Measurements from ENCODE around the gene CEP170. TPM values are rescaled to one million over a fixed set of nuclear protein-coding genes. Genes with fewer than 3 reads are reported as not detected.

CEP170 gene
- total and polyA plus RNA-seq, 10 of the 15 experiments (the other 5 are each of a cell fraction or from before 2014, with no cell fraction given) = 15.0 to 67.3 (median 40.2) TPM

DNA sequence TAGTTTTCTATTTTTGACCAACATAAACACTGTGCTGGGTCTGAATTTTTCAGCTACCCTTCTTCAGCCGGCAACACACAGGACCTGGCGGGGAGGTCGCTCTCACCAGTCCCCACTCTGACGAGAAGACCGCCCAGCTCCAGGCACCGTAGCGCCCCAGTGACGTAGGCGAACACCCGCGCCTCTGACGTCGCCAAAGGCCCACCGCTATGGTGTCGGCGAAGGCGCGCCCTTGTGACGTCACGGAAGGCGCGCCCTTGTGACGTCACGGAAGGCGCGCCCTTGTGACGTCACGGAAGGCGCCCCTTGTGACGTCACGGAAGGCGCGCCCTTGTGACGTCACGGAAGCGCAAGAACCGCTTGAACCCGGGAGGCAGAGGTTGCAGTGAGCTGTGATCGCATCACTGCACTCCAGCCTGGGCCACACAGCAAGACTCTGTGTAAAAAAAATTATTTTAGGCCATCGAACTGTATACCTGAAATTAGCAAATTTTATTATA is 153.5 kb downstream of the CEP170 start (continued):
- TF ChIP-seq, protein P1, sequence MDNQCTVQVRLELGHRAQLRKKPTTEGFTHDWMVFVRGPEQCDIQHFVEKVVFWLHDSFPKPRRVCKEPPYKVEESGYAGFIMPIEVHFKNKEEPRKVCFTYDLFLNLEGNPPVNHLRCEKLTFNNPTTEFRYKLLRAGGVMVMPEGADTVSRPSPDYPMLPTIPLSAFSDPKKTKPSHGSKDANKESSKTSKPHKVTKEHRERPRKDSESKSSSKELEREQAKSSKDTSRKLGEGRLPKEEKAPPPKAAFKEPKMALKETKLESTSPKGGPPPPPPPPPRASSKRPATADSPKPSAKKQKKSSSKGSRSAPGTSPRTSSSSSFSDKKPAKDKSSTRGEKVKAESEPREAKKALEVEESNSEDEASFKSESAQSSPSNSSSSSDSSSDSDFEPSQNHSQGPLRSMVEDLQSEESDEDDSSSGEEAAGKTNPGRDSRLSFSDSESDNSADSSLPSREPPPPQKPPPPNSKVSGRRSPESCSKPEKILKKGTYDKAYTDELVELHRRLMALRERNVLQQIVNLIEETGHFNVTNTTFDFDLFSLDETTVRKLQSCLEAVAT (IDR thresholded peaks at IDR 0.05) = 0 out of 2 replicates have a peak, but pooled peaks have one; percentile 47
- peak; percentile 59; the same call in 1 of the 2 replicates for TF ChIP-seq ZNF217 (IDR thresholded peaks at IDR 0.05)
- TF ChIP-seq CREB1 (IDR thresholded peaks at IDR 0.05; ENCODE audit: low read depth) = peak; percentile 99
- TF ChIP-seq YY1 (IDR thresholded peaks at IDR 0.05; ENCODE audit: low read depth, low read length) = peak; percentile 67
- TF ChIP-seq GATAD2B (conservative IDR thresholded peaks at IDR 0.05; ENCODE audit: low read depth) = 0 out of 2 replicates have a peak, but pooled peaks have one; percentile 37
- peak; percentile 100 for TF ChIP-seq CREM (IDR thresholded peaks at IDR 0.05; ENCODE audit: low read depth)
- peak; percentile 100 for TF ChIP-seq NBN (IDR thresholded peaks at IDR 0.05)
- TF ChIP-seq ATF3 (IDR thresholded peaks at IDR 0.05; ENCODE audit: borderline replicate concordance, extremely low read depth, low read depth, low read length) = peak; percentile 88
- TF ChIP-seq E2F8 (IDR thresholded peaks at IDR 0.05; ENCODE audit: low read depth, partially characterized antibody) = peak; percentile 91
- TF ChIP-seq POLR2A (IDR thresholded peaks at IDR 0.05; ENCODE audit: low read depth, low read length) = peak; percentile 55
- TF ChIP-seq ESRRA (IDR thresholded peaks at IDR 0.05; ENCODE audit: low read length) = 0 out of 2 replicates have a peak, but pooled peaks have one; percentile 26
- peak; percentile 59; the same call in 1 of the 2 replicates for TF ChIP-seq IKZF1 (conservative IDR thresholded peaks at IDR 0.05)
- TF ChIP-seq, protein P2, sequence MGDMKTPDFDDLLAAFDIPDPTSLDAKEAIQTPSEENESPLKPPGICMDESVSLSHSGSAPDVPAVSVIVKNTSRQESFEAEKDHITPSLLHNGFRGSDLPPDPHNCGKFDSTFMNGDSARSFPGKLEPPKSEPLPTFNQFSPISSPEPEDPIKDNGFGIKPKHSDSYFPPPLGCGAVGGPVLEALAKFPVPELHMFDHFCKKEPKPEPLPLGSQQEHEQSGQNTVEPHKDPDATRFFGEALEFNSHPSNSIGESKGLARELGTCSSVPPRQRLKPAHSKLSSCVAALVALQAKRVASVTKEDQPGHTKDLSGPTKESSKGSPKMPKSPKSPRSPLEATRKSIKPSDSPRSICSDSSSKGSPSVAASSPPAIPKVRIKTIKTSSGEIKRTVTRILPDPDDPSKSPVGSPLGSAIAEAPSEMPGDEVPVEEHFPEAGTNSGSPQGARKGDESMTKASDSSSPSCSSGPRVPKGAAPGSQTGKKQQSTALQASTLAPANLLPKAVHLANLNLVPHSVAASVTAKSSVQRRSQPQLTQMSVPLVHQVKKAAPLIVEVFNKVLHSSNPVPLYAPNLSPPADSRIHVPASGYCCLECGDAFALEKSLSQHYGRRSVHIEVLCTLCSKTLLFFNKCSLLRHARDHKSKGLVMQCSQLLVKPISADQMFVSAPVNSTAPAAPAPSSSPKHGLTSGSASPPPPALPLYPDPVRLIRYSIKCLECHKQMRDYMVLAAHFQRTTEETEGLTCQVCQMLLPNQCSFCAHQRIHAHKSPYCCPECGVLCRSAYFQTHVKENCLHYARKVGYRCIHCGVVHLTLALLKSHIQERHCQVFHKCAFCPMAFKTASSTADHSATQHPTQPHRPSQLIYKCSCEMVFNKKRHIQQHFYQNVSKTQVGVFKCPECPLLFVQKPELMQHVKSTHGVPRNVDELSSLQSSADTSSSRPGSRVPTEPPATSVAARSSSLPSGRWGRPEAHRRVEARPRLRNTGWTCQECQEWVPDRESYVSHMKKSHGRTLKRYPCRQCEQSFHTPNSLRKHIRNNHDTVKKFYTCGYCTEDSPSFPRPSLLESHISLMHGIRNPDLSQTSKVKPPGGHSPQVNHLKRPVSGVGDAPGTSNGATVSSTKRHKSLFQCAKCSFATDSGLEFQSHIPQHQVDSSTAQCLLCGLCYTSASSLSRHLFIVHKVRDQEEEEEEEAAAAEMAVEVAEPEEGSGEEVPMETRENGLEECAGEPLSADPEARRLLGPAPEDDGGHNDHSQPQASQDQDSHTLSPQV (IDR thresholded peaks at IDR 0.05) = peak; percentile 24; the same call in 1 of the 2 replicates
- TF ChIP-seq ATF2 (IDR thresholded peaks at IDR 0.05; ENCODE audit: low read length) = 0 out of 2 replicates have a peak, but pooled peaks have one; percentile 51
- peak; percentile 96 for TF ChIP-seq RELA (IDR thresholded peaks at IDR 0.05; ENCODE audit: borderline replicate concordance, partially characterized antibody)
- TF ChIP-seq SUPT20H (IDR thresholded peaks at IDR 0.05; ENCODE audit: borderline replicate concordance, control insufficient read depth, low read depth, low read length) = 0 out of 2 replicates have a peak, but pooled peaks have one; percentile 6
- TF ChIP-seq LARP7 (IDR thresholded peaks at IDR 0.05) = peak; percentile 25; the same call in 1 of the 2 replicates
- TF ChIP-seq HCFC1 (IDR thresholded peaks at IDR 0.05; ENCODE audit: low read length) = peak; percentile 68
